Bronchial epithelial cell (primary cell): Measurements from ENCODE around the gene TENM3. TPM values are rescaled to one million over a fixed set of nuclear protein-coding genes. Genes with fewer than 3 reads are reported as not detected.

Experiments
- DNase-seq: peaks from one replicate; pipeline ENCODE4 v3.0.0-alpha.2; 2010; ENCODE audit warnings: low read depth
- FAIRE-seq: peaks from 2 replicates; lab custom pipeline; 2011; peaks lifted over from hg19 to GRCh38; lab: Jason Lieb, UNC
- H3K27me3 ChIP-seq: 2 replicates; pipeline ENCODE4 v1.5.1; 2011; ENCODE audit warnings: low read length; ENCODE audit not compliant: control insufficient read depth, insufficient read depth
- H3K36me3 ChIP-seq: 2 replicates; pipeline ENCODE4 v1.5.1; 2011; ENCODE audit warnings: low read length; ENCODE audit not compliant: control insufficient read depth, insufficient read depth
- H3K4me3 ChIP-seq: 2 replicates; pipeline ENCODE4 v1.5.1; 2011; ENCODE audit warnings: mild to moderate bottlenecking, low read depth, low read length, control low read depth
- CTCF ChIP-seq: IDR thresholded peaks from 2 replicates; pipeline ENCODE4 v1.5.1; 2011; ENCODE audit warnings: mild to moderate bottlenecking, moderate library complexity, low read length, control low read depth, inconsistent platforms; ENCODE audit not compliant: insufficient read depth, severe bottlenecking
- total RNA-seq: library from RNA; depleted of rRNA; stranded (reverse); fragments of >200 nt; gene quantifications from 2 replicates; pipeline ENCODE4 v1.2.1, GENCODE V29; 2014

TENM3 gene
- total RNA-seq, 1 donor from 2014 or later, result 1.3 TPM

GRCh38 chr4:182507805-182508204 is 264.6 kb downstream of the TENM3 start:
- no peak overlapping the region for H3K4me3 ChIP-seq
- no peak for TF ChIP-seq CTCF
- no peaks in the 10 kb centered on the region for H3K27me3 ChIP-seq
- DNase-seq (no peak), FAIRE-seq (no peak)
- H3K36me3 ChIP-seq, result no peaks in the 10 kb centered on the region

GRCh38 chr4:182510836-182511235 is 267.6 kb downstream of the TENM3 start:
- DNase-seq (no peak), FAIRE-seq (no peak)
- H3K4me3 ChIP-seq, result no peak overlapping the region
- H3K36me3 ChIP-seq, result no peaks in the 10 kb centered on the region
- H3K27me3 ChIP-seq, result no peaks in the 10 kb centered on the region
- TF ChIP-seq CTCF, result no peak

GRCh38 chr4:182513587-182514291 is 270.5 kb downstream of the TENM3 start:
- Histone ChIP-seq H3K27me3 (no peaks in the 10 kb centered on the region), H3K4me3 (no peak overlapping the region), H3K36me3 (no peaks in the 10 kb centered on the region)
- FAIRE-seq, result no peak
- no peak for TF ChIP-seq CTCF
- no peak for DNase-seq

- Histone ChIP-seq H3K36me3 (no peaks in the 10 kb centered on the region), H3K27me3 (no peaks in the 10 kb centered on the region), H3K4me3 (no peak overlapping the region)
- FAIRE-seq (no peak), DNase-seq (no peak)
- TF ChIP-seq CTCF, result no peak
Observed at GRCh38 chr4:182518421-182518820, 275.2 kb downstream of the TENM3 start.

- TF ChIP-seq CTCF, result no peak
- no peaks in the 10 kb centered on the region for H3K36me3 ChIP-seq
- FAIRE-seq (no peak), DNase-seq (no peak)
- no peak overlapping the region for H3K4me3 ChIP-seq
- H3K27me3 ChIP-seq, result no peaks in the 10 kb centered on the region
Observed at GRCh38 chr4:182519528-182519927, 276.3 kb downstream of the TENM3 start.

GRCh38 chr4:182521011-182521410 is 277.8 kb downstream of the TENM3 start:
- no peak for FAIRE-seq
- no peak for DNase-seq
- no peak for TF ChIP-seq CTCF
- H3K27me3 ChIP-seq, result no peaks in the 10 kb centered on the region
- H3K36me3 ChIP-seq, result no peaks in the 10 kb centered on the region
- H3K4me3 ChIP-seq, result no peak overlapping the region
